Liver (tissue), 9 donors: ENCODE results near the gene EIF4A2. TPM values are rescaled to one million over a fixed set of nuclear protein-coding genes. Genes with fewer than 3 reads are reported as not detected.

ENCODE experiments used
- DNase-seq: peaks from one replicate; pipeline ENCODE4 v3.0.0-alpha.2; 2017; ENCODE audit warnings: low spot score
- H3K27ac ChIP-seq, 2 donors: one replicate each; pipeline ENCODE4 v1.7.0; 2013; ENCODE audit warnings: inconsistent platforms in 2 of 2, low read length in 2 of 2, control low read depth in 1 of 2, low read depth in 1 of 2, mild to moderate bottlenecking in 1 of 2
- H3K27me3 ChIP-seq, 4 donors: one replicate each; pipeline versions ENCODE4 v1.6.1 to v1.7.0; 2013; ENCODE audit warnings: low read length in 3 of 4, inconsistent platforms in 1 of 4, mild to moderate bottlenecking in 1 of 4, moderate library complexity in 1 of 4; ENCODE audit not compliant: control insufficient read depth in 4 of 4, insufficient read depth in 4 of 4
- H3K36me3 ChIP-seq, 4 donors: one replicate each; pipeline versions ENCODE4 v1.6.1 to v1.7.0; 2013; ENCODE audit warnings: low read length in 3 of 4, mild to moderate bottlenecking in 3 of 4, low read depth in 1 of 4, moderate library complexity in 1 of 4; ENCODE audit not compliant: control insufficient read depth in 4 of 4, insufficient read depth in 3 of 4
- H3K4me1 ChIP-seq, 4 donors: one replicate each; pipeline versions ENCODE4 v1.6.1 to v1.7.0; 2013; ENCODE audit warnings: low read length in 3 of 4, mild to moderate bottlenecking in 3 of 4, moderate library complexity in 1 of 4; ENCODE audit not compliant: control insufficient read depth in 4 of 4, insufficient read depth in 4 of 4
- H3K4me3 ChIP-seq, 3 donors: one replicate each; pipeline versions ENCODE4 v1.6.1 to v1.7.0; 2013; ENCODE audit warnings: low read length in 3 of 3, control low read depth in 1 of 3, low read depth in 1 of 3, mild to moderate bottlenecking in 1 of 3
- H3K9ac ChIP-seq, 2 donors: one replicate each; pipeline ENCODE4 v1.7.0; 2013; ENCODE audit warnings: low read length in 2 of 2, mild to moderate bottlenecking in 2 of 2, moderate library complexity in 2 of 2, control low read depth in 1 of 2, low read depth in 1 of 2
- H3K9me3 ChIP-seq, 4 donors: one replicate each; pipeline versions ENCODE4 v1.6.1 to v1.7.0; 2013; ENCODE audit warnings: low read length in 3 of 4; ENCODE audit not compliant: control insufficient read depth in 4 of 4
- FOXA2 ChIP-seq: IDR thresholded peaks from 2 replicates; pipeline ENCODE4 v1.6.1; 2016; ENCODE audit warnings: antibody characterized with exemption
- HNF4A ChIP-seq, 2 donors: conservative IDR thresholded peaks; 2 replicates each; pipeline ENCODE4 v1.6.1; 2016; ENCODE audit warnings: antibody characterized with exemption in 2 of 2, mild to moderate bottlenecking in 2 of 2
- HNF4G ChIP-seq: IDR thresholded peaks from 2 replicates; pipeline ENCODE4 v1.6.1; 2016; ENCODE audit warnings: antibody characterized with exemption
- JUND ChIP-seq, 2 donors: IDR thresholded peaks; 2 replicates each; pipeline ENCODE4 v1.6.1; 2016; ENCODE audit warnings: antibody characterized with exemption in 2 of 2
- RXRA ChIP-seq, 2 donors: IDR thresholded peaks; 2 replicates each; pipeline ENCODE4 v1.6.1; 2017 to 2018; ENCODE audit warnings: antibody characterized with exemption in 2 of 2, mild to moderate bottlenecking in 1 of 2
- YY1 ChIP-seq: IDR thresholded peaks from 2 replicates; pipeline ENCODE4 v1.6.1; 2016; ENCODE audit warnings: antibody characterized with exemption, mild to moderate bottlenecking
- WGBS: extraction: QIAGEN DNeasy Blood & Tissue Kit; methylation state at CpG from one replicate; pipeline ENCODE4 v1.1.7; 2013; 5-methylcytosine and 5-hydroxymethylcytosine counted together
- polyA plus RNA-seq, 2 donors: library from polyadenylated mRNA; stranded (reverse) in 1 of 2; unstranded in 1 of 2; fragments of 200-250 nt in 1 of 2; fragments of >200 nt in 1 of 2; fragmentation: Nextera tagmentation in 1 of 2; extraction: Ambion mirVana in 1 of 2; gene quantifications; one replicate each; pipeline versions ENCODE4 v1.2.1 to v1.2.3, GENCODE V29; 2013 to 2015
- total RNA-seq, 2 donors: library from RNA; depleted of rRNA; stranded (reverse); fragments of >200 nt; gene quantifications; one replicate each; pipeline ENCODE4 v1.2.3, GENCODE V29; 2014
- TF ChIP-seq, protein P1 (sequence below): IDR thresholded peaks from 2 replicates; pipeline ENCODE4 v1.6.1; 2016; ENCODE audit warnings: antibody characterized with exemption, mild to moderate bottlenecking
- TF ChIP-seq, protein P2 (sequence below): IDR thresholded peaks from 2 replicates; pipeline ENCODE4 v1.6.1; 2016; ENCODE audit warnings: antibody characterized with exemption
- TF ChIP-seq, protein P3 (sequence below): IDR thresholded peaks from 2 replicates; pipeline ENCODE4 v1.6.1; 2016; ENCODE audit warnings: antibody characterized with exemption
- donor health status: healthy.
- donor health status: healthy.
- donor health status: healthy.
- donor health status: healthy.
- donor health status: healthy.

Gene EIF4A2
- total and polyA plus RNA-seq, 4 donors, result 81.4 to 373 (median 172) TPM

DNA sequence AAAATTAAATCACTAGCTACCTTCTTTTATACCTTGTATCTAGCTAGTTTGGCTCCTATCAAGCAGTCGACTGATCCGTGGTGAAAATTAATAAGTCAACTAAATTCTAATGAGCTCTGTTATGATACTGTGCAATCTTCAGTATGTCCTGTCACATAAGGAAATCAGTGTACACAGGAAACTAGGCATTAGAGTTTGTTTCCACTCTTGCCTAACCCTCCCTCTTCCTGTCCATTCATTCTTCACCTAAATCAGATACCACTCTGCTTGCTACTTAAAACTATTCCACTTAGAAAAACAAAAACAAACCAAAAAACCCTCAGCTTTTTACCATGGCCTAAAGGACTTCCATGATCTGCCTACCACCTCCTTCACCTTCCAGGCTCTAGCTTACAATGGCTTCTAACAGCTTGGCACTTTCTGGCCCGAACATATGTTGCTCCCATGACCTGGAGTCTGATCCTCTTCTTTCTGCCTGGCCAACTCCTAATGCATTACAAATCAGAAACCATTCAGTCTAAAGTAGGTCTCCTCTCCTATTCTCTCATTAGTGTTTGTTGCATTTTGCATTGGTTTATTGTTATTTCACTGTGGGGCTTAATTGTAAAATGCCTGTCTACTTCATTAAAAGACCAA is 15.0 kb downstream of the EIF4A2 start:
- Histone ChIP-seq H3K4me1 (no peaks in the 10 kb centered on the region), H3K27me3 (no peaks in the 10 kb centered on the region), H3K4me3 (no peak overlapping the region), H3K9ac (no peak overlapping the region), H3K27ac (no peak overlapping the region), H3K9me3 (no peaks in the 10 kb centered on the region), H3K36me3 (peaks cover 0 to 5% (median 4%) of the 10 kb centered on the region in 4 donors)
- no peak for DNase-seq
- TF ChIP-seq, protein P1, sequence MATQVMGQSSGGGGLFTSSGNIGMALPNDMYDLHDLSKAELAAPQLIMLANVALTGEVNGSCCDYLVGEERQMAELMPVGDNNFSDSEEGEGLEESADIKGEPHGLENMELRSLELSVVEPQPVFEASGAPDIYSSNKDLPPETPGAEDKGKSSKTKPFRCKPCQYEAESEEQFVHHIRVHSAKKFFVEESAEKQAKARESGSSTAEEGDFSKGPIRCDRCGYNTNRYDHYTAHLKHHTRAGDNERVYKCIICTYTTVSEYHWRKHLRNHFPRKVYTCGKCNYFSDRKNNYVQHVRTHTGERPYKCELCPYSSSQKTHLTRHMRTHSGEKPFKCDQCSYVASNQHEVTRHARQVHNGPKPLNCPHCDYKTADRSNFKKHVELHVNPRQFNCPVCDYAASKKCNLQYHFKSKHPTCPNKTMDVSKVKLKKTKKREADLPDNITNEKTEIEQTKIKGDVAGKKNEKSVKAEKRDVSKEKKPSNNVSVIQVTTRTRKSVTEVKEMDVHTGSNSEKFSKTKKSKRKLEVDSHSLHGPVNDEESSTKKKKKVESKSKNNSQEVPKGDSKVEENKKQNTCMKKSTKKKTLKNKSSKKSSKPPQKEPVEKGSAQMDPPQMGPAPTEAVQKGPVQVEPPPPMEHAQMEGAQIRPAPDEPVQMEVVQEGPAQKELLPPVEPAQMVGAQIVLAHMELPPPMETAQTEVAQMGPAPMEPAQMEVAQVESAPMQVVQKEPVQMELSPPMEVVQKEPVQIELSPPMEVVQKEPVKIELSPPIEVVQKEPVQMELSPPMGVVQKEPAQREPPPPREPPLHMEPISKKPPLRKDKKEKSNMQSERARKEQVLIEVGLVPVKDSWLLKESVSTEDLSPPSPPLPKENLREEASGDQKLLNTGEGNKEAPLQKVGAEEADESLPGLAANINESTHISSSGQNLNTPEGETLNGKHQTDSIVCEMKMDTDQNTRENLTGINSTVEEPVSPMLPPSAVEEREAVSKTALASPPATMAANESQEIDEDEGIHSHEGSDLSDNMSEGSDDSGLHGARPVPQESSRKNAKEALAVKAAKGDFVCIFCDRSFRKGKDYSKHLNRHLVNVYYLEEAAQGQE, result no peak
- TF ChIP-seq FOXA2 (no peak), JUND (IDR thresholded peaks at IDR 0.05) (no peak), HNF4G (no peak), HNF4A (conservative IDR thresholded peaks at IDR 0.05) (no peak)
- TF ChIP-seq, protein P2, sequence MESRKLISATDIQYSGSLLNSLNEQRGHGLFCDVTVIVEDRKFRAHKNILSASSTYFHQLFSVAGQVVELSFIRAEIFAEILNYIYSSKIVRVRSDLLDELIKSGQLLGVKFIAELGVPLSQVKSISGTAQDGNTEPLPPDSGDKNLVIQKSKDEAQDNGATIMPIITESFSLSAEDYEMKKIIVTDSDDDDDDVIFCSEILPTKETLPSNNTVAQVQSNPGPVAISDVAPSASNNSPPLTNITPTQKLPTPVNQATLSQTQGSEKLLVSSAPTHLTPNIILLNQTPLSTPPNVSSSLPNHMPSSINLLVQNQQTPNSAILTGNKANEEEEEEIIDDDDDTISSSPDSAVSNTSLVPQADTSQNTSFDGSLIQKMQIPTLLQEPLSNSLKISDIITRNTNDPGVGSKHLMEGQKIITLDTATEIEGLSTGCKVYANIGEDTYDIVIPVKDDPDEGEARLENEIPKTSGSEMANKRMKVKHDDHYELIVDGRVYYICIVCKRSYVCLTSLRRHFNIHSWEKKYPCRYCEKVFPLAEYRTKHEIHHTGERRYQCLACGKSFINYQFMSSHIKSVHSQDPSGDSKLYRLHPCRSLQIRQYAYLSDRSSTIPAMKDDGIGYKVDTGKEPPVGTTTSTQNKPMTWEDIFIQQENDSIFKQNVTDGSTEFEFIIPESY, result no peak
- 87% methylated on average over 3 of the region's 3 CpGs for WGBS

DNA sequence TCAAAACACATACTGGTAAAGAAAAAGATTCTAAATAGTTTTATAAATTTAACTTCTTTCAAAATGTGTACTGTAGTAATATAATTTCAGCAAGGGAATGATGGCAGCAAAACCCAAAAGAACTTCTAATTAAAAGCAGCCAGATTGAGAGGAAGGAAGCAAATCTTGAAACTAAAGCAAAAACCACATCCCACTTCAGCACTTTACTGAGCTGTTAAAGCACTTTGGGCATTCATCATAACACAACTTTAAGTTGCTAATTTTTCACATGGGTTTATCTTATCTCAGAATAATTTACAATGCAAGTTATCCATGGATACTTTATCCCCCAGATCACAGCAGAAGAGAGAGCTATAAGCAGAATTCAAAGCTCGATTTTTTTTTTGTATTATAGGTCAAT is 16.9 kb downstream of the EIF4A2 start:
- 76% methylated on average over 1 of the region's 1 CpG for WGBS
- Histone ChIP-seq H3K36me3 (peaks cover 0 to 5% (median 3%) of the 10 kb centered on the region in 4 donors), H3K27me3 (no peaks in the 10 kb centered on the region), H3K4me3 (no peak overlapping the region), H3K9ac (no peak overlapping the region), H3K9me3 (no peaks in the 10 kb centered on the region), H3K27ac (no peak overlapping the region), H3K4me1 (peaks cover under 1 to 6% (median 2%) of the 10 kb centered on the region in 4 donors)
- no peak for DNase-seq
- TF ChIP-seq, protein P2, result no peak
- TF ChIP-seq YY1 (no peak), RXRA (IDR thresholded peaks at IDR 0.05) (no peak)
- TF ChIP-seq, protein P1, result no peak
- TF ChIP-seq, protein P3, sequence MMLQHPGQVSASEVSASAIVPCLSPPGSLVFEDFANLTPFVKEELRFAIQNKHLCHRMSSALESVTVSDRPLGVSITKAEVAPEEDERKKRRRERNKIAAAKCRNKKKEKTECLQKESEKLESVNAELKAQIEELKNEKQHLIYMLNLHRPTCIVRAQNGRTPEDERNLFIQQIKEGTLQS, result no peak
